ENCODE data around the gene SCG5.

Gene SCG5

DNA sequence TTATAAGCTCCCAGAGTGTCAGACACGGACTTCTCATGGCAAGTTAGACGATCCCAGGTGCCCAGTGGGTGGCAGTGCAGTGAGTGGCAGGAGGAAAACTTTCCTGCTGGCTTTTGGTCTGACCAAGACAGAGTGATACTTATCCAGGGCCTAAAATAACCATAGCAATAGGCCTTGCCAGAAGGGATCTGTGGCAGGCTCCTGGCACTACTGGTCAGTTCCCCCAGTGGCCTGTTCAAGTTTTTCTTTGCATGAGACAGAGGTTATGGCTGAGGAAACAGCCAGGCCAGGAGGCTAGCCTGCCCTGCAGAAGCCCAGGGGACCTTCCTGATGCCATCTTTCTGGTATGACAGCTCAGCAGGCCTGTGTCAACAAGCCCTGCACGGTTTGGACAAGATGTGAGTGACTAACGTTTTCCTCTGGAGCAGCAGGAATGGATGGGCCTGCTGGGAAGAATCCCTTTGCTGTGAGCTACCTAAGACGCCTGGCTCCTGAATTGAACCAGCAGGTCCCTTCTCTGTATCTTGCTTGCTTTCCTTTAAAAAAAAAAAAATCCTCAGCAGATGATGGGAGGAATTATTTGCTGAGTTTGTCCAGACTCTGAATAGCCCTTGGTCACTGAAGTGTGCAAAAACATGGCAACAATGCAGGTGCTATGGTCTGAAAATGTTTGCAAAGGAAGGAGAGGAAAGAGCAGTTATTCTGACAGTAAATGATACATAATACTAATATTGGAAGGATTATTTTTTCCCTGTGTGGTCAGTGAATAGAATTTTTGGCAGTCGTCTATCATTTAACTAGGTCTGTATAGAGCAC lies 18.0 kb downstream of the SCG5 start:
- no peak for DNase-seq (ENCODE audit: low read depth in 2 of 2)

DNA sequence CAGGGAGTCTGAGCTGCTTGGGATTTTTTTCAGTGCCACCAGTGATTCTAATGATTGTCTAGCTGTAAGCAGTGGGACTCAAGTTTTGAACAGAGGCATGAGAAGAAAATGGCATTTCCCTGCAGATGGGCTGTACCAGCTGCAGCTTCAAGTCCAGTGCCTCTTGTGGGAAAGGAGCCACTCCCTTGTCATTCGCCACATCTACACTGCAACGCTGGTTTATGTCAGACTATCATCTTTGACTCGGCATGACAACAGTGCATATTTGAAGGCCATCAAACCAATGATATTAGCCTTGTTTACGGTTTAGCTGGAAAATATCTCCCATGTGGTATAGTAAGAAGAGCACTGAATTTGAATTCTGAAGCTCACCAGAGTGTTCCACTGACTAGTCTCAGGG lies 22.2 kb downstream of the SCG5 start:
- DNase-seq (ENCODE audit: low read depth in 2 of 2) = no peak

DNA sequence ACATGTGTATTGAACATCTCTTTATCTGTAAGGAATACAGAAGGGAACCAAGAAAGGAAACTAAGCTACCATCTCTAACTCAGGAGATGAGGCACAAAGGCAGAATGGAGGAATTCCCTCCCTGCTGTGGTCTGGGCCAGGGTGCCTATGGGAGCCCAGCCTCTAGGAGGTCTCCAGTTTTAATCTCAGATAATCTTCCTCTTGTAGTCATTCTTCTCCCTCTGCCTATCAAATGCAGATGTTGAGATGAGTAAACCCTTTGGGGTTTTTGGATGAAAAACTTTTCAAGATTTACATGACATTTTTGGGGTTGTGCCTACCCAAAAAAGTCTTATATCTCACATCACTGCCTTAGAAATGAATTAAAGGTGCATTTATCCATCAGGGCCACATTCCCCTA lies 23.3 kb downstream of the SCG5 start:
- no peak for DNase-seq (ENCODE audit: low read depth in 2 of 2)

DNA sequence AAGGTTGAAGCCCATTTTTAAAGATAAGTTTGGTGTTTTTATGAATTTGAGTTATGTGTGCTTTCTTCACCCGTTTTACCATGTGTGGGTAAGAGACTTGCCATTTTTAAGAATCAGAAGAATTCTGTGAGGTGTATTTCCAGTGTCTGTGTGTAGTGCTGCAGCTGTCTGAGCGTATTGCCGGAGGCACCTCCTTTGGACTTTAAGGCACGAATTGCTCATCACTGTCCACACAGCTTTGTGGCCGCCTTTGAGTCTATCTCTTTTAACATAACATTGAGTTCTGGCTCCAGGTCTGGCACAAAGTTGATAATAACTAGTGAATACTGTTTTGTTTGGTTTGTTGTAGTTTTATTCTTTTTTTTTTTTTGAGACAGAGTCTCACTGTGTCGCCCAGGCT lies 25.8 kb downstream of the SCG5 start:
- no peak for DNase-seq (ENCODE audit: low read depth in 2 of 2)

DNA sequence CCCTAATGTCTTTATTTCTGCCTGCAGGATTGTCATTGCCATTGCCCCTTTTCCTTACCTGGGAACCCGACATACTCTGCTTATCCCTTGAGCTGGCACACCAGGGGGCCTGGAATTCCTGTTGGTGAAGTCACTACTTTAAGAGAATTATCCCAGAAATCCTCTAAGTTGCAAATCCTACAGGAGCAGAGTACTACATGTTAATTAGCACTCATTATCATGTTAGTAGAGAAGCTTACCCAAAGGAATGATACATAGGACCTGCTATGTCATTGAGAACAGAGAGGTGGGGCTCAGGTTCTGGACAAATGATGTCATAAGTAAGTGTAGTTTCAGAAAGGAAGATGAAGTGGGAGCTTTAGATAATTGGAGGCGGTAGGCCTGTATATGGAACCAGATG lies 27.4 kb downstream of the SCG5 start:
- no peak for DNase-seq (ENCODE audit: low read depth in 2 of 2)

DNA sequence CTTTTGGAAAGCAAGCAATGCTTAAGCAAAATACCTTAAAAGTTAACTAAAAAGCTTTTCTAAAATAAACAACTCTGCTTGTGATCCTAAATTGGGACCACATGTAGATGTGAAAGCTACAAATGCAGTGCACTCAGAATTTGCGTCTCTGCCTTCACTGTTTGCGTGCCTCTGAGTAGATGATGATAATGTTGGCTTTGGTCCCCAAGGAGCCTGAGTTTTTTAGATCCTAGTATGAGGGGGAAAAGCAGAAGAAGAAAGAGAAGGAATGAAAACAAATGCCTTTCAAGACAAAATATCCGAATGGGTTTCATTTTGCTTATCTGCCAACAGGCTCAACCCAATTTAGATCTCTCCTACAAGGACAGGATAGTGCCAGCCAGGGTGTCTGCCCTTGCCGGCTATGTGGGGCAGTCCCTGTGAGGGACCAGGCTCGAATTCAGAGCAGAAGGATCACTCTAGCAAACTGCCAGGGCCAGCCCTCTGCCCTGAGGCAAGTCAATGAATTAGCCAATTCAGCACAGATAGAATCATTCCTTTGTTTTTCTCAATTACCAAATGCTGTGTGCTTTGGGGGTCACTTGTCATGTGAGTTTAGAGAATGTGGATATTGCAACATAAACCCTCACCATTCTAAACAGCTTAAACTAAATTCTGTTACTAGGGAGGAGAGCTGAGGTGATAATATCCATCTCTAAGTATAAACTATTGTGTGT lies 28.5 kb downstream of the SCG5 start:
- no peak for DNase-seq (ENCODE audit: low read depth in 2 of 2)

DNA sequence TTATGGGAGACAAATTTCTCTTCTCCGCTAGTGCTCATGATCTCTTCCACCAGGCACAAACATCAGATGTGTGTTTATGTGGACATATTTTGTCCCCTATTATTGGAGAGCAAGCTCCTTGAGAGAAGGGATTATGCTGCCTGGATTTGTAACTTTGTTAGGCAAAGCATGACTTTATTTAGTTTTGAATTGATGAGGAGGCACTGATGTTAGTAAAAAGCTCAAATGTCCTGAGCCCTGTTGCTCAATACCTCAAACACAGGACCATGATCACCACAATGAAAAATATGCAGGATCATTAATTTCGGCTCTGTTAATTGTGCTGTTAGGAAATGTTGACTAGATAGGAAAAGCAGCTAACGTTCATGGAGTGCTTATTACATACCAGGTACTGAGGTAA lies 29.1 kb downstream of the SCG5 start:
- no peak for DNase-seq (ENCODE audit: low read depth in 2 of 2)

DNA sequence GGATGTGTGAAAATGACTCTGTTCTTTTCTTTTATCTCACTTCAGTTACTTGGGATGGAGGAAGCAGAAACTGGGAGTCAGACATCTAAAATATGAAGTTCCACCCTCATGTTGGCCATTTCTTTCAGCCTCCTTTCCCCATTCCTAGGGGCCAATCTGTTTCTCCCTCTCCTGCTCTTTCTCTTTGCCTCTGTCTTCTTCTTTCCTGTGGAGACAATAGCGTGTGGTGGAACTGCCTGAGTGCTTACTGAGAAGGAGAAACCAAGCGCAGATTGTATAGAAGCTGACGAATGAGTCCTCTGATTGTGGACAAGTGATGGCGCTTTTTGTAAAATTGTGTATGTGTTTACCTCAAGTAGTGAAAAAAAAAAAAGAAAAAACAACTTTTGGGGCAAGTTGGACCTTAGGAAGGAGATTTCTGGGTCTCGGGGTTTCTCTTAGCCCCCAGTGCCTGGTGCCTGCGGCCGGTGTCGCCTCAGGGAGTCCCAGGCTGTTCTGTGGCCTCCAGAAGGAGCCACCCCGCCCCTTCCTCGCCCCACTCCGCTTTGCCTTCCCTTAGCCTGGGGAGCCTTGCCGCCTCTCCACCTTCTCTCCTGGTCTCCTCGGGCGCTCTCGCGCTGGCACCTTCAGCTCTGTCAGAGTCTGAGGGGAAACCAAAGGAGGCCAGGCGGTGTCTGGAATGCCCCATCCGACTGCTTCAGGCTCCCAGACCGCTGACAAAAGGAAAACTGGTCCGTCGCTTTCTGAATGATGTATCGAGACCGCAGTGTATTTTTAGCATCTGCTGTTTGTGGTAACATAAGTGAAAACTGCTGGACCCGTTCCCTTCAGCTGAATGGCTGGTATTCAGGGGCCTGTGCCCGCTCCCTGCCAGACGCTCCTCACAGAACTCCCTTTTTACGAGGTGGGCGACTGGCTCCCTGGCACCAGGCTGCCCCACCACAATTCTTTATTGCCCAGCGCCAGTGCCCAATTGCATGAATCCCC lies 30.1 kb downstream of the SCG5 start:
- no peak for DNase-seq (ENCODE audit: low read depth in 2 of 2)

DNA sequence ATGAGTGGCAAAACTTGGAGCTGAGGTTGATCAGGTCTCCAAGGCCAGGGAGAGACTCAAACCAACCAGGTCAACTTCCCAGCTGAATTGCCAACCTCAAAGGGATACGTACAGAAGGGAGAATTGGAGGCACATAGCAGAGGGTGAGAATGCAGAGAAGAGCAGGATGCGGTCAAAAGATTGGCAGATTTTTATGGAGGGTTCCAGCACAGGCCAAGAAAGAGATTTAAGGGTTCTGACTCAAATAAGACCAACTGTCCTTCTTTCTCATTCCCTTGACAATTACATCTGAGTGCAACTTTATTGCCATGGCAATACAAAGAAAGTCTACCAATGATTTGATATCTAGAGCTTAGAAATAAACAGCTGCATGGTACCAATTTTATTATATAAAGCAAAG lies 33.2 kb downstream of the SCG5 start:
- DNase-seq (ENCODE audit: low read depth in 2 of 2) = no peak

DNA sequence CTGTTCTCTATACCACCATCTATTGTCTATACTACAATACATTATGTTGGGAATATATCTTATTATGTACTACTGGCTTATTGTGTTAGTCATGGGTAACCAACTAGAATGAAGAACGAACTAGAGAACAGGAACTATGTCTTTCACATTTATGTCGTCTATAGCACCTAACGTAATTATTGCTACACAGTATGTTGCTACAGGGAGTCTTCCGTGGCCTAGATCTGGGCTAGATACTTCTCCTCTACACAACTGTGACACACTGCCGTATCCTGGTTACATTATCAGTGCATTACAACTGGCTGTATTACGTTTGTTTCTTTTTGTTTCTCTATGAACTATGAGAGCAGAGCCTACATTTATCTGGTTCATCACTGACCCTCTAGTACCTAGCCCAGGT lies 34.0 kb downstream of the SCG5 start:
- no peak for DNase-seq (ENCODE audit: low read depth in 2 of 2)

DNA sequence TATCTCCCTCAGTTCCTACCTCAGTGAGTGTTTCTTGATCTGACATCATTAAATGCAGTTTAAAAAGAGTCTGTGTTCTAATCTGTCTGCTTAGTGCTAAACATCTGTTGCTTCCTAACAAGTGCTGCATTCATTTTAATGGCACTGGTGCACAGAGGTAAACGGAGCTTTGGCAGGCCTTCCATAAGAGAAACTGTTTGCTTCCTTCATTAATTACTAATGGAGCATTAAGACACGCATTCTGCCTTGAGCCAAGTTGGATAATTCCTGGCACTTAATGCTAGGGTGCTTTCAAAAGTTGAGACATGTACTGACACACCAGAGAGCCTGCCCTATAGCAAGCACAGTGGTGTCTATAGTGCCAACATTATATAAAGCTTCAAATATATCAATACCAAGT lies 34.7 kb downstream of the SCG5 start:
- no peak for DNase-seq (ENCODE audit: low read depth in 2 of 2)

DNA sequence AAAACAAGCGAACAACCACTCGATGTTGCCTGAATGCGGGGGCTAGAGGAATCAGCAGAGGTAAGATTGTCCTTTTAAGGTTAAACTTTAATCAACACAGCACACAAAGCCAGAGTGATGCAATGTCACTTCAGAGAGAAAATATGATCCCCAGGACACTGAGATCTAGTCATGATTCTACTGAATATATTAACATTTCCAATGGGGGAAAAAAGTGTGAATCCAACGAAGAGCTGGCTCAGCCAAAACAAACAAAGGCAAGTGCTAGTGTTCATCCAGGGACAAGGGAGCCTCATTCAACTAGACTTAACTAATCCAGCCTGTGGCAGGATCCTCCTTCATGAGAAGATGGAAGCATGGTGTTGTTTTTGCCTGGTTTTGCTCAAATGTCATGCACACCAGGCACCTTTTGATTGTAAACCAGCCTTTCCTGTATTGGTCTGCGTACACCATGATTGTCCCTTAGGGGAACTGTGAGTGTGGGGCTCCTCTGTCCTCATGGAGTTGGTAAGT lies 35.8 kb downstream of the SCG5 start:
- DNase-seq (ENCODE audit: low read depth in 2 of 2) = no peak

DNA sequence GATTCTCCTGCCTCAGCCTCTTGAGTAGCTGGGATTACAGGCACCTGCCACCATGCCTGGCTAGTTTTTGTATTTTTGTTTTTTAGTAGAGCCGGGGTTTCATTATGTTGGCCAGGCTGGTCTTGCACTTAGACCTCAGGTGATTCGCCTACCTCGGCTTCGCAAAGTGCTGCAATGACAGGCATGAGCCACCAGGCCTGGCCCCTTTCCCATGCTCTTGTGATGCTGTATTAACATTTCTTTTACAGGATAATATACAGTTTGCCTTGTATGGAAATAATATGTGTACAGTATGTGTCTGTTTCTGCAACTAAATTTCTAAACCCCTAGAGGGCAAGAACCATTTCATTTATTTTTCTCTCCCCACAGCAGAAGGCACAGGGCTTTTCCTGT lies 37.8 kb downstream of the SCG5 start:
- DNase-seq (ENCODE audit: low read depth in 2 of 2) = no peak

DNA sequence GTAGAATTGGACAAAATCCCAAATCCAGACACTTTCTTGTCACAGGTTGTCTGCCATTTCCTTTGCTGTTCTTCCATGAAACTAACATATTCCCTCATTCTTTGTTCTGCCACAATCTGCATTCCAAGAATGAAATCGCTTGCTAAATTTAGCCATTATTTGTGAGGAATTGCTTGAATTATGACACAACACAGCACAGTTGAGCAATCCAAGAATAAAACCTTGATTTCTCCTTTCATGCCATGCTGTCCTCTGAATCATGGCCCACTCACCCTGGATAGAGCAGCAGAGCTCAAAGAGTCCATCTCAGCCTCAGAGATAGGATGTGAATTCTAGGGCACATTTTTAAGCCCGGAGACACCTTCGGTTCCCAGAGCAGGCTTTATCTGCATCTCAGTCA lies 41.1 kb downstream of the SCG5 start:
- no peak for DNase-seq (ENCODE audit: low read depth in 2 of 2)

DNA sequence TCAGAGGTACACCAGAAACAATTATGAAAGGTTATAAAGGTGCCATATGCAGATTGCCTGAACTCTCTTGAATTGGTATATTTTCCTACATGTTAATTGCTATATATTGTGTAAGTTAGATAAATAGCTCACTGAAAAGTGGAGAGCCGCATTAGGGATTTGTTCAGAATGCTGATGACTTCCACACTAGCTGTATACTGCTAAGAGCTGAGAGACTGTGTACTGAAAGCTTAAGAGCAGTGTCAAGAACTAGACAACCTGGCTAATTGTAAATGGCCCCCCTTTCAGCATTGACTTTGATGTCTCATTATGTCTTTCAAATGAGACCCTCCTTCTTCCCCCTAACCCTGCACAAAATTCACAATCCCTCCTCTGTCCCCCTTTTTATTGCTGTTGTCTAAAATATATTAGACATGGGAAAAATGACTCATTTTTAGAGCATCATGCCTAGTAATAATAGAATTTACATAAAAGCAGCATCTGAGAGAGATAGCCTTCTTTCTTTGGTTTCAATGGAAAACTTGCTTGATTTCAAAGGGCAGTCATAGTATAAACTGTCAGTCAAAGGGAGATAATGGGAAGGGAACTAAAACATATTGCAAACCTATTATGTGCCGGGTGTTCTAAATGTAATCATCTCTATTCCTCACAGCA lies 41.6 kb downstream of the SCG5 start:
- DNase-seq (ENCODE audit: low read depth in 2 of 2) = no peak

DNA sequence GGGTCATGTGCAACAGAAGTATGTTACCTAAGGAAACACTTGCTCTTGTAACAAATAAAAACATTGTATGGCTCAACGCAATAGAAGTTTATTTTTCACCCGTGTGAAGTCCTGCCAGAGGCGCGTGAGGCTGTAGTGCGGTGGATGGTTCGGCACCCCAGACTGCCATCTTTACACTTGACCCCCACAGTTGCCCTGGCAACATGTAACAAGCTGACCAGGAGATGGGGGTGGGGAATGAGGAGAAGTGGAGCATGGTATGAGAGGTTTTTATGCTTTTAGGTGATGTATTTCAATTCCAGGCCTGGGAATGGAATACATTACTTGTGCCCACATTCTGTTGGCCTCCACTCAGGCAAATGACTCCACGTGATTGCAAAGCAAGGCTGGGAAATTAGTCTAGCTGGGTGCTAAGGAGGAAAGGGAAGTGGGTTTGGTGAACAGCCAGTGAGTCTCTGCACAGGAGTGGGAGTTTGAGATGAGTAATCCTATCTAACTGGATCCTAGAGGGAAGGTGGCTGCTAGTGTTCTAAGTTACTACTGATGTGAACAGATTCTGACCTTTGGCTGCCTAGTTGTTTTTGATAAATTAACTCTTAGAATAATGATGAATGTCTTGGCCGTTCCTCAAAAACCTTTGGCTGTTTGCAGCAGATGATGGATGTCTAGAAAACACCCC lies 42.5 kb downstream of the SCG5 start:
- DNase-seq (ENCODE audit: low read depth in 2 of 2) = no peak

DNA sequence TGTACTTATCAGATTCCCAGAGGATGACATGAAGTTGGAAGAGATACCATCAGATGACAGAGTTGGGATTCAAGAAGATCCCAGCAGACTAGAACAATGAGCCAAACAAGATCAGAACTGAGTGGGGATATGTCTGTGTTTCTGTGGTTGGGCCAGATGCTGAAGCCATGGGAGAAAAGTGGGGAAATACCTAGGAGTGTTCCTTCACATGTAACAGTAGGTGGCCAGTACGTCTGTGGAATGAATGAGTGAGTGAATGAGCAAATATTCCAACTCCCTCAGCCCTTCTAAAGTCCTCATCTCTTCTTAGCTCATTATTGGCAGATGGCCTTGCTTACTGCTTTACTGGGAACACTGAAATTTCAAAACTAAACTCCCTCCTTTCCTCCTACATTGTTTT lies 44.1 kb downstream of the SCG5 start:
- no peak for DNase-seq (ENCODE audit: low read depth in 2 of 2)

DNA sequence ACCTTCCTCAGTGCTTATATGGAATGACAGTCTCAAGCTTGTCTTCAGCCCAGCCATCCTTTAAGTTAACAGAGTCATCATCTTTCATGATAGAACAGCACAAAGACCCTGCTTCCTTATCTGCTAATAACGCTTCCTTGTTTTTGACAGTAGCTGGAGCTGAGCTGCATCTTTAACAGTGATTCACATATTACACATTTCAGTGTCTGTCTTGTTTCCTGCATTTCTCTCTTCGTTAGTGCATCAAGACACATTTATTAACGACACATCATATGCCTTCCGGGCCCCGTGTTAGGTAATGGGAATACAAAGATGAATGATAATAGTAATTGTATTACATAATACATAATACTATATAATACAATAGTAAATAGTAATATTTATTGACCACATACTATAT lies 46.0 kb downstream of the SCG5 start:
- DNase-seq (ENCODE audit: low read depth in 2 of 2) = no peak

DNA sequence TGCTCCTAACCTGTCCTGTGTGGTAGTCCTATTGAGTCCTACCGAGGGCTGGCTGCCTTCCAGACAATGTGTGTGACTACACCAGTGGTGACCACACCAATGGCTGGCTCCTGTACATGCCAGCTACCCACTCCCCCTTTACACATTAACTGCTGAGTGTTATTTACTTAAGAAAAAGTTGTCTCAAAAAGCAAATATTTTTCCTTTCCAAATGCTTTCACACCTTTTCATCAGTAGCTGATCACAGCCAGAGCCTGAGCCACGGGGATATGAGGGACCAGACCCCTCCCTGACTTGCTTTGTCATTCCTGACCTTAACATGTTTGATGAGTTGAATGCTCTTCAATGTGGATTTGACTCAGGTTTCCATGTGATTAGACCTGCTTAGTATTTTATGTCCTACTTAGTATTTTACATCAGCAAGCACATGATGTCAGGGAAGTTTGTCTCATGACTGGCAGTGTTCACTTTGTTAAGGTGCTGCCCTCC lies 46.7 kb downstream of the SCG5 start:
- no peak for DNase-seq (ENCODE audit: low read depth in 2 of 2)

DNA sequence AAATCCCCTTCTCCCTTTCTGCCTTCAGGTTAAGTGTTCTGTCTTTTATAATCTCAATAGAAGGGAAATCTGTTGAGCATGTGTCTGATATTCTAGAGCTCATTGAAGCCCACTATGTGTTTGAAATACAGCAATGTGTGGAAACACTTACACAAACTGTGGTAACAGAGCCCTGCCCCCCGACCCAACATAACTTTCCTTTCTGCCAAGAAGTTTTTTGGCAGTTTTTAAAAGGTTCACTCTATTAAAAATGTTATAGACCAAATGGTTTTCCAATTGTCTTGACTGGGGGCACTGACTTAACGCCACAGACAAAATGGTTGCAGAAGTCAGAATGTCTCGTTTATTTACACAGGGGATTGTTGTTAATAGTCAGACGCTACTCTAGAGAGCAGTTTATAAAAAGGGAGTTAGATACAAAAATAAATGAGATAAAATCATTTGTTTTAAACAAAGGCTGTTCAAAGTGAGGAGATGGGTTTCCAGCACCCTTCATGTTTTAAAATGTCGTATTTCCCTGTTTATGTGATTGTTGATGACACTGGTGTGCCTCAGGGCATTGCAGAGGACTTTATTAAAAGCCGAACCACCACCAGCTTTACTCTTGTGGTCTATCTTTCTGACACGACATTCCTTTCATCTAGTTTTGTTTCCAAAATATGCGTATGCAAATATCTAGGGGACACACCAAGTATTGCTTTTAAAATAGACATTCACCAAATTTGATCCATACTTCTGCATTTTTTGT lies 49.6 kb downstream of the SCG5 start:
- DNase-seq (ENCODE audit: low read depth in 2 of 2) = no peak

Measured in activated CD4-positive, alpha-beta T cell treated with anti-CD3 and anti-CD28 coated beads for 24 hours (primary cell).